Activated CD4-positive, alpha-beta T cell treated with anti-CD3 and anti-CD28 coated beads, Interleukin-2, amount 50 U/mL, for 16 hours (primary cell): ENCODE measurements around the gene LSM12.
"Not testable (repeated sequence)": the region's sequence is repeated elsewhere in the genome, so short reads cannot be mapped to it uniquely, and the experiment has no call there.

Source experiments
- DNase-seq: peaks from one replicate; pipeline ENCODE4 v3.0.0-alpha.2; 2020

LSM12 gene

GRCh38 chr17:44066204-44066930 is at the start of gene LSM12:
Gene LSM12, minus strand, starts transcription at chr17:44066671. Its CDS starts 84 bp downstream, at chr17:44066587.
- peak; percentile 92 for DNase-seq

DNA sequence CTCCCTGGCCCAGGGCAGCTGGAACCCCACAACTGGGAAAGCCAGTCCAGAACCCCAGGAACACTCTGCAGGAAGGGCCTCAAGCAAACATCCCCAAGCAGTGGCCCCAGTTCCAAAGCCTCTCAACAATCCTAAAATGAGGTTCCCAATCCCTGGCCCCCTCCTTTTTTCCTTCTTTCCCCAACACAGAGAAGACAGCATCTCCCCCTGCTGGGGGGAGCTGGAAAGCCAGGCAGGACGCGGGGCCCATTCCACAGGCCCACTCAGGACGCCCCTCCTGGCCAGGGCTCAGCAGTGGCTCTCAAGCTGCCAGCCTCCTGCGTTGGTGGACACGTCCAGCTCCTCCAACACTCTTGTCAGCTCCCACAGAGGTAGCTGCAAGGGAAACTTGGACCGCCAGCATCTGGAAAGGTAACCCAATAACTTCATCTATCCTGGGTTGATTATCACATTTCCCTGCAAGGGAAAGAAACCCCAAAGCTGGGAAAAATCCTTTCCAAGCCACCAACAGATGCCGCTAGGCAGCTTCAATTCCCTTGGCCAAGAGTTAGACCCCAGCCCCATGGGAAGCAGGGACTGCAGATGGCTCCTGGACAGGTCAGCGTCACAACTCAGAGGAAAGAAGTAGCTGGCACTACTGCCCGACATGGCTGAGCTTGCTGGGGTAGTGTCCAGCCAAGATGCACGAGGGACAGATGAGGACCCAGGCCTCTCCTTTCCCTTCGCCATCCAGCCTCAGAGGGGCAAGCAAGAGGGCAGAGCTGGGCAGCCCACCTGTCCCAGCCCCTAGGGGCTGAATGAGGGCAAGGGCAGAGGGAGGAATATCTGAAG is 49.3 kb upstream of the LSM12 start:
- no peak for DNase-seq

DNA sequence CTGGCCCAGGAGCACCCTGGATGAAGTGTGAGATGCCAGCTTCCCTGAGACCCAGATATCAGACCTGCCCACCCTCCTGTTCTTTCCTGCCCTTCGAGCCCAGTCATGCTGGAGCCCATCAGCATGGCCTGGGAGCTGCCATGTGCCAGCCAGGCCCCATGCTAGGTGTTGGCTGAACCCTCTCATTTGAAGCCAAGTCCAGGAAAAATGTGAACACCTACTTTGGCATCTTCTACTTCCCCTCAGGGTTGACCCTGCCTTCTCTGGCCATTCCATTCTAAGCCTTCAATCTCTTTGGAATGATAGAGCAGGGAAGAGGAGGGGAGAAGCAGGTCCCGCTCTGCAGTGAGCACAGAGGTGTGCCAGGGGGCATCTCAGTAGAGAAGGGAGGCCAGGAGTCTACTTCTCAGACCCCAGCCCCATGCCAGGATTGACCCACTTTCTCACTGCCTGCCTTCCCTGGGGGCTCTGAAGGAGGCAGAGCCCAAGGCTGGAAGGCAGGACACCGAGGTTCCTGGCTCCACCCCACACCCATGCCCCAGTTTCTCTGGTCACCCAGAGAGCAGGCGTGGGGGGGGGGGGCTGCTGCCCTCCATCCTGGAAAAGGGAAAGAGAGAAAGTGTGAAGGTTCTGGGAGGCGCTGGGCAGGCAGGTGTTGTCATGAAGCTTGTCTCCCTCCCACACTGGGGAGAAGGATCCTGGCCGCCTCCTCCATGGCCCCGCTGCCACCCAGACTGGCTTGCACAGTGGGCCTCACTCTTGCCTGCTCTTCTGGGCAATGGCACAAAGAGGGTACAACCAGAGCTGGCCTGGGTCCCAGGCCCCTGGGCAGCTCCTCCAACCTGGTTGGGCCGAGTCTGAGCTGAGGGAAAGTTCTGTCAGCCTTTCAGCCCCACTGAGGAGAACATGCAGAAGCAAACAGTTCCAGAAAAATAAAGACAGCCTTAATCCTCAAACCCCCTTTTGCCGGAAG is 47.7 kb upstream of the LSM12 start:
- DNase-seq, result no peak

GRCh38 chr17:44113382-44113781 is 46.9 kb upstream of the LSM12 start:
- DNase-seq, result no peak

DNA sequence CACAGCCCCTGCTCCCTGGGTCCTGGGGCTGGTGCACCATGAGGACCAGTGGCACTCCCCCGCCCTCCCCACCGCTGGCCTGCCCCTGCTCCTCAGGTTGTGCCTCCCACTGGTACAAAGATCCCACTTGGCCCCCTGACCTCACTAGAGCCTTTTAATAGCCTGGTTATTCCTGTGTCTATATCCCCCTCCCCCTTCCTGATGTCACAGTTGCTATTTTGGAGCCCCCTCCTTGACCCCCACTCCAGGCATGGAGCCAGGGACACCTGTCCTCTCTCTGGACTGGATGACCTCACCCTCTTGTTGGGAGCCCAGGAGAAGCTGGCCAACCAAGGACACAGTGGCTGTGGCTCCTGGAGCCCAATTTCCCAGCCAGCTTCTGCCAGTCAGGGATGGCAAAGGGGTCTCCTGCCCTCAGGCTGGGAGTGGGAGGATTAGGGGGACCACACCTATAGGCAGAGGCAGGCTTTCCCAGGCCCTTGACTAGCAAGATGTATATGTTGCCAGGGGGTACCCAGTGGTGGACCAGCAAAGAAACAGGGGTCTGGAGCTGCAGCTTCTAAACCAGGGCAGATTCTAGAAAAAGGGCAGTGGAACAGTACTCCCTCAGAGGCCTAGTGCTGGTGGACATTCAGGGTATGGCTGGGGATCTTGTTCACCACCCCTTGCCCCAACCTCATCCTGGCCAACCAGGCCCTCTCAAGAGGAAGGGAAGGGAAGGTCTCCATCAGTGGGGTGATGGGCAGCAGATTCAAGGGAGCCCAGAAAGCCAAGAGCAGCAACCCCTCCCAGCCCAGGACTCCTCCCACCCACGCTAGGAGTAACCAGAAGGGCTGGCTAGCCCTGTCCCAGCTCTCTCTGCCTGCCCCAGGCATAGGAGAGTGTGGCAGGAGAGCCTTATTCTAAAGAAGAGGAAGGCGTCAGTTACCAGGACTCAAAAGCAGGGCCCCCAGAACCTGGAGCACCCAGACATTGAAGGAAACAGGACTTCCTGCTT is 46.1 kb upstream of the LSM12 start:
- no peak for DNase-seq

DNA sequence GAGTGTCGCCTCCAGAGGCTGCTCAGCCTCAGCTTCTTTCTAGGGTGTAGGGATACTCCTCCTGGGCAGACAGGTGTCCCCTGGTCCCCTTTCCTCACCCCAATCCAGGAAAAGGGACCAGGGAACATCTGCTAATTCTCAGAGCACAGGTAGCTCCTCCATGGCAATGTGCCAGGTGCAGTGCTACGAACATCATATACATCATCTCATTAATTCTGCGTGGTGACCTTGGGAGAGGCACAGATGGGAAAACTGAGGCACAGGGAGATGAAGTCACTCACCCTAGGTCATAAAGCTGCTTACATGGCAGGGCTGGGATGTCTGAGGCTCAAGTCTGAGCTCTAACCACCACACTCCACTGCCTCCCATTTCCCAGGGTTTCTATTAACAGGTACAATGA is 45.3 kb upstream of the LSM12 start:
- DNase-seq, result no peak

DNA sequence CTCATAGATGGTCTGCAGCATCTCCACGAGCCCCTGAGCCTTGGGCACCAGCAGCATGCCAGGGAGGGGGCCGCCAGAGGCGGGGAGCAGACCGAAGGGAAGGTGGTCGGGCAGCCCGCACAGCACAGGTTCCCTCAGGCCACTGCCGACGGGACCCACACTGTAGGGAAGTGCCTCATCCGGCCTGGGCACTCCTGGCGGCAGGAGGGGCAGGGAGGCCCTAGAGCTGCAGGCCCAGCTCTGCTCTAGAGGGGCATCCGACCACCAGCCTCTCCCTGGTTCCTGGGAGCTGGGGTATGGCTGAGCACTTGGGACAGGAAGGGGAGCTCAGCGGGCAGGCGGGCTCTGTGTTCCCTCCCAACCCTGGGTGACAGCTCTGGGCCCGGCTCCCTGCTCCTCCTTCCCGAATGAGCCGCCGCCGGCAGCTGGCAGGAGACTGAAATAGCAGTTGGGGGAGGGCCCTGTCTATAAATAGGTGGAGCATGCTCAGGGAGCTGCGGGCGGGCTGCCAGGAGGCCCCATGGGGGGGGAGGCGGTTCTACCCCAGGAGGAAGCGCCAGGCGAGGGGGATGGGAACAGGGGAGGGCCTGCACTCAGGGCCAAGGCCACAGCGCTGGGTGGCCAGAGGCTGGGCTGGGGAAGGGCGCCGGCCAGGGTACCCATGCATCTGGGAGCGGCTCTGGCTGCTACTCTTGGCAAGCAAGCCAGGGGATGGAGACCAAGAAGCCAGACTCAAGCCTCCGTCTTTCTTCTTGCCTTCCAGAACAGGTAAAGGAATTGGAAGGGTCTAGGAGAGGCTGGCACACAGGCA is 44.6 kb upstream of the LSM12 start:
- DNase-seq, result peak; percentile 52

DNA sequence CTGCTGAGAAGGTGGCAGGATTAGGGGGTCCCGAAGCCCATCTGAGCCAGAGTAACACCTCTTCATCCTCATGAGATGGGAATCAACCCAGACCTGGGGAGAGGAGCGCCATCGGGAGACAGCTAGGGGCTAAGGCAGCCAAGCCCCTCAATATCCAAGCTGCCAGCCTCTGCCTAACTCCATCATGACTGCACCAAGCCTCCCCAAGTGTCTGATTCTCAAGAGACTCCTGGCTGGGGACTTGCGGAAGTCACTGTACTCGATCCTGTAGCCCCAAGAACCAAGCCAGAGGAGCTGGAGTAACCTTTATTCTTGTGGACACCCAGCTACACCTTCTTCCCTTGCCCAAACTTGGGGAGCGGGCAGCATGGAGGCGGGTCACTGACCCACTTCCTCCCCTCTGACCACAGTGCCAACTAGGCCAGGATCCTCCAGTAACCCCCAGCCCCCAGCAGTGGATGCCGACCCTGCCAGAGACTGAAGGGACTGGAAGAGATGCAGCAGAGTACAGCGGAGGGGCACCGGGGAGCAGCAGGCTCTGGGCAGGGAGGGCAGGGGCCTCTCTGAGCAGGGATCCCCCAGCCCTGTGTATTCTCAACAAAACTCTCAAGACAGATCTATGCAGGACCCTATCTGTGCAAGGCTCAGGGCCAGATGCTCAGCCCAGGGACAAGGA is 43.7 kb upstream of the LSM12 start:
- DNase-seq, result no peak

DNA sequence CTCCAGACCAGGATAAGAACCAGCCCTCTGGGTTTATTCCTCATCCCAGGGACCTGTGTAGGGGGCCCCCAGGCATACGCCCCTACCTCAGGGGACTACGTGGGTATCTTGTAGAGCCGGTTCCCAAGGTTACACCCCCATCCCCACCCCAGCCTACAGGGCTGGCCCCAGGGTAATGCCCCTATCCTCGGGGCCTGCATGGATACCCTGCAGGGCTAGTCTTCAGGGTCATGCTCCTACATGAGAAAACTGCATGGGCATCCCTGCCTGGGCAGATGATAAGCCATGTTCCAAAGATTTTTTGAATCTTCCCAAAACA is 42.8 kb upstream of the LSM12 start:
- DNase-seq, result no peak

GRCh38 chr17:44108440-44109311 is 42.2 kb upstream of the LSM12 start:
- DNase-seq, result no peak

GRCh38 chr17:44106801-44107200 is 40.3 kb upstream of the LSM12 start:
- no peak for DNase-seq

DNA sequence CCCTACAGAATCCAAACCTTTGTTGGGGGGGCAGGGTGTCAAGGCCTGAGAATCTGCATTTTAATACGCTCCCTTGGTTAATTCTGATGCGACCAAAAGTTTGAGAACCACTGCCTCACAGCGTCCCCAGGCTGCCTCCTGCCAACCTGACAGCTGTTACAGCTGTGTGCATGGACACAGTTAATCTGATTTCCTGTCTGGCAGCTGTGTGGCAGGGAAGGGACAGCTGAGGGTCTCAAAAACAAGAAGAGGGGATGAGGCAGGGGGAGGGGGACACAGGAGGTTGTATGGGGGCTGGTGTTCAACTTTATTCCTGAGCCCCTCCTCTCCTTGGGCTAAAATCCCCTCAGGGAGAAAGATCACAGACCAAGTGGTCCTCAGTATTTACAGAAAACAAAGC is 39.5 kb upstream of the LSM12 start:
- no peak for DNase-seq

DNA sequence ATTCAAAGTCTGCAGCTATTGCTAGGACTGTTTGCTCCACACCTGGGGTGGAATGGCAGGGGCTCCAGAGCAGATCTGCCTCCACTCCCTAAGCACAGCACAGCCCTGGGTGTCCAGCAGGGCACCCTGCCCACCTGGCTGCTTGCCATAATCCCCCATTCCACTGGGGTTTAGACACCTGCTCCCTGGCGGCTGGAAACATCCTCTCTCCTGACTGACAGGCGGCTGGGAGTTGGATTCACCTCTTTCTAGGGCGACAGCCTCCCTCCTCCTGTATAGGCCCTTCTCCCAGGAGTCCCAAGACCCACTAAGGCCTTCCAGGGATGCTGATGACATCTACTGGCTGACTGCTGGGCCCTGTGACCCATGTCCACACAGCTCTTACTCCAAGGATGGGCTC is 39.0 kb upstream of the LSM12 start:
- DNase-seq, result no peak

GRCh38 chr17:44102849-44103622 is 36.6 kb upstream of the LSM12 start:
- no peak for DNase-seq

DNA sequence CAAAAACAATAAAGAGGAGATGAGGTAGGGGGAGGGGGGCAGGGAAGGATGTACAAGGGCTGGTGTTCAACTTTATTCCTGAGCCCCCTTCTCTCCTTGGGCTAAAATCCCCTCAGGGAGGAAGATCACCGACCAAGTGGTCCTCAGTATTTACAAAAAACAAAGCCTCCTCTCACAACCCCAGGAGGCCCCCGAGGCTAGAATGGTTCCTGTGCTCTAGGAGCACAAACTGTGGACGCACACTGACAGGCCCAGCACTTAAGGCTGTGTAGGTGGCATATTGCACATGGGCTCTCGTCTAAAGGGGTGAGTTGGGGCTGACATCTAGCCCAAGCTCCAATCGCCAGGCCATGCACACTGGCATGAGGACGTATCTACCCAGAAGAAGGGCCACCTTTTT is 35.4 kb upstream of the LSM12 start:
- DNase-seq, result not testable (repeated sequence)

GRCh38 chr17:44097110-44097958 is 30.9 kb upstream of the LSM12 start:
- no peak for DNase-seq

GRCh38 chr17:44095647-44096496 is 29.4 kb upstream of the LSM12 start:
- no peak for DNase-seq
